GM23248 (cell line): Measurements from ENCODE around the gene FOXN3.

Source experiments
- EZH2 ChIP-seq: fragments of 200-600 bp; sonication (generic); IDR thresholded peaks from 2 replicates; pipeline ENCODE4 v1.6.1; 2018; ENCODE audit warnings: antibody characterized with exemption, mild to moderate bottlenecking; ENCODE audit not compliant: insufficient read depth, poor library complexity, severe bottlenecking
- EZH2phosphoT487 ChIP-seq: fragments of 200-600 bp; sonication (generic); IDR thresholded peaks from 2 replicates; pipeline ENCODE4 v1.6.1; 2018; ENCODE audit warnings: antibody characterized with exemption, moderate library complexity, mild to moderate bottlenecking, low read depth; ENCODE audit not compliant: insufficient read depth

DNA sequence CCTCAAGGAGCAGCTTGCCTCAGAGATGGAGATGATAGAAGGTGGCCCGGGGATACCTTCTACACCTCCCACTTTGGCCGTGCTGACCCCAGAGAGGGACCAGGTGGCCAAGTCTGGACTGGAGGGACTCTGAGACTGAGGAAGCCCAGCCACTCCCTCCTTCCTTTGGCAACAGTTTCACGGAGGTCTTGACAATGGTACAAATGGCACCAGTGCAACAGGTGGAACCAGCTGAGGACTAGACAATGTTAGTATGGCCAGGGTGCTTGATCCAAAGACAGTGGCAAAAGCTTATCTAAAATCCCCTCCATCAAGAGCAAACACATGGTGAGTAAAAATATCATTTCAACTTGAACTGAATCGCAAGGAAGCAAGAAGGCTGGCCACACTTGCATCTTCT, 117.4 kb downstream of the FOXN3 start:
- TF ChIP-seq EZH2 (no peak), EZH2phosphoT487 (no peak)
